ENCODE data around the gene ISM1.

- TF ChIP-seq CTCF (conservative IDR thresholded peaks at IDR 0.05) (no peak), ZFX (IDR thresholded peaks at IDR 0.05) (no peak)
Observed at GRCh38 chr20:13236990-13237720, 16.1 kb downstream of the ISM1 start.
